ENCODE data around the gene IFI44. TPM values are rescaled to one million over a fixed set of nuclear protein-coding genes. Genes with fewer than 3 reads are reported as not detected.

The IFI44 gene, protein sequence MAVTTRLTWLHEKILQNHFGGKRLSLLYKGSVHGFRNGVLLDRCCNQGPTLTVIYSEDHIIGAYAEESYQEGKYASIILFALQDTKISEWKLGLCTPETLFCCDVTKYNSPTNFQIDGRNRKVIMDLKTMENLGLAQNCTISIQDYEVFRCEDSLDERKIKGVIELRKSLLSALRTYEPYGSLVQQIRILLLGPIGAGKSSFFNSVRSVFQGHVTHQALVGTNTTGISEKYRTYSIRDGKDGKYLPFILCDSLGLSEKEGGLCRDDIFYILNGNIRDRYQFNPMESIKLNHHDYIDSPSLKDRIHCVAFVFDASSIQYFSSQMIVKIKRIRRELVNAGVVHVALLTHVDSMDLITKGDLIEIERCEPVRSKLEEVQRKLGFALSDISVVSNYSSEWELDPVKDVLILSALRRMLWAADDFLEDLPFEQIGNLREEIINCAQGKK
- total RNA-seq (10 to 100 TPM; 67.4 to 70.0 TPM), total RNA-seq (4.1 to 670 (median 51.4) reads per million in 172 experiments)
- 64.9 TPM for polyA plus RNA-seq (2013, experiment 1 of 2)
- polyA plus RNA-seq (2013, experiment 2 of 2): 50.5 TPM

DNA sequence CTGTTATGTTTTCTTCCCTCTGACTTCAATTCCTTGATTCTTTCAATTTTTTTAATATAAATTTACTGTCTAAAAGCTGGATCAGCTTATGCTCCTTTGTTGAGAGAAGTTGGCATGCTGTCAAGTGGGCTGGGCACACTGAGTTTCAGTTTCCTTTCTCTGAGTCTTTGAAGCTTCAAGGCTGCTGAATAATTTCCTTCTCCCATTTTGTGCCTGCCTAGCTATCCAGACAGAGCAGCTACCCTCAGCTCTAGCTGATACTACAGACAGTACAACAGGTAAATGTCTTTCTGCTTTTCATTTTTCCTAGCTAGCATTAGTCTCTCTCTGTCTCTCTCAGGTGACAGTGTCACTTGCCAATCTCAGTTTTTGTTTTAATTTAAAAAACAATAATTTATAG lies at the start of gene IFI44:
TSS of gene IFI44 (plus strand) at position 204 of the 400 bp plus-strand sequence. CDS start 365 bp downstream, outside the sequence.
- ATAC-seq (ENCODE audit: poor library complexity) (peak; percentile 81), DNase-seq (peak; percentile 59 to 90 (median 73))
- TF ChIP-seq, protein P1, sequence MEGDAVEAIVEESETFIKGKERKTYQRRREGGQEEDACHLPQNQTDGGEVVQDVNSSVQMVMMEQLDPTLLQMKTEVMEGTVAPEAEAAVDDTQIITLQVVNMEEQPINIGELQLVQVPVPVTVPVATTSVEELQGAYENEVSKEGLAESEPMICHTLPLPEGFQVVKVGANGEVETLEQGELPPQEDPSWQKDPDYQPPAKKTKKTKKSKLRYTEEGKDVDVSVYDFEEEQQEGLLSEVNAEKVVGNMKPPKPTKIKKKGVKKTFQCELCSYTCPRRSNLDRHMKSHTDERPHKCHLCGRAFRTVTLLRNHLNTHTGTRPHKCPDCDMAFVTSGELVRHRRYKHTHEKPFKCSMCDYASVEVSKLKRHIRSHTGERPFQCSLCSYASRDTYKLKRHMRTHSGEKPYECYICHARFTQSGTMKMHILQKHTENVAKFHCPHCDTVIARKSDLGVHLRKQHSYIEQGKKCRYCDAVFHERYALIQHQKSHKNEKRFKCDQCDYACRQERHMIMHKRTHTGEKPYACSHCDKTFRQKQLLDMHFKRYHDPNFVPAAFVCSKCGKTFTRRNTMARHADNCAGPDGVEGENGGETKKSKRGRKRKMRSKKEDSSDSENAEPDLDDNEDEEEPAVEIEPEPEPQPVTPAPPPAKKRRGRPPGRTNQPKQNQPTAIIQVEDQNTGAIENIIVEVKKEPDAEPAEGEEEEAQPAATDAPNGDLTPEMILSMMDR (IDR thresholded peaks at IDR 0.05): no peak
- H3K4me3 Mint-ChIP-seq: peak within 1 kb of the TSS; percentile 92
- peaks cover 2% of the 10 kb centered on the region for H3K9me3 Mint-ChIP-seq
- H3K4me1 Mint-ChIP-seq (ENCODE audit: low read depth): peaks cover 81% of the 10 kb centered on the region
- H3K27ac Mint-ChIP-seq: peak within 1 kb of the TSS; percentile 80
- Histone ChIP-seq H3K4me3 (ENCODE audit: low read length) (peak within 1 kb of the TSS; percentile 65), H3K27ac (ENCODE audit: low read depth in 1 of 2, low read length in 2 of 2) (peak within 1 kb of the TSS; percentile 30 to 55), H3K4me1 (ENCODE audit: insufficient read depth, low read length) (peaks cover 30% of the 10 kb centered on the region), H3K27me3 (ENCODE audit: control insufficient read depth in 1 of 2, insufficient read depth in 2 of 2, low read length in 2 of 2) (no peaks in the 10 kb centered on the region), H3K36me3 (ENCODE audit: insufficient read depth, low read length) (peaks cover 6% of the 10 kb centered on the region), H3K9me3 (ENCODE audit: control insufficient read depth in 1 of 2, insufficient read depth in 1 of 2, low read length in 2 of 2) (peaks cover 0 to 8% of the 10 kb centered on the region in 2 experiments)
- no peaks in the 10 kb centered on the region for H3K27me3 Mint-ChIP-seq
- intact Hi-C loops (cut with DNase I, micrococcal nuclease): loop anchor here (2.0 to 10.0 kb wide), 3 partner anchors 33 to 885 kb away; partner anchors contain the start of gene DNAJB4 (in 1 of the 2)
- CTCF ChIA-PET: interaction anchor here (0.6 to 1.9 kb wide), 2 partner anchors 32 to 1170 kb away, joined by 4 to 8 read pairs; no protein-coding TSS in a partner anchor
- peaks cover 36% of the 10 kb centered on the region for H3K36me3 Mint-ChIP-seq (ENCODE audit: low read depth)
- POLR2A ChIA-PET: interaction anchor here (0.7 to 1.6 kb wide), 15 partner anchors 9 to 671 kb away, joined by 3 to 29 read pairs (median 4); partner anchors contain the start of genes DNAJB4, FUBP1 and IFI44L

DNA sequence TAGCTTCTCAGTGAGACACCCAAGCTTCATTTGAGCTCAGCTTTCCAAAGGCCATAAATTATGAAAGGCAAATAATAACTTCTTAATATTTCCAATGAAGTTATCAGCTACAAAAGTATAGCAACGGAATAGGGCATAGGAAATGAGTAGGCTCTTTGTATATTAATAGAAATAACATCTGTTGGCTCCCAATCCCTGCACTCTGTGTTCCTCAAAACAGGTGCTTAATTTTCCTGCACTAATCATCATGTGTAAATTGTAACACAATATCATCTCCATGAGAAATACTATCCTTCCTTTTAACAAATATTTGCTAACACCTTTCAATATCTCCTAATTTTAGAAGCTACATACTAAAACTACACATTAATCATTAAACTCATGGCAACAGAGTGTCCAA lies 48.6 kb upstream of the IFI44 start:
- TF ChIP-seq, protein P1 (IDR thresholded peaks at IDR 0.05): no peak
- no peak overlapping the region for H3K27ac ChIP-seq (ENCODE audit: low read depth in 1 of 2, low read length in 2 of 2)
- Mint-ChIP-seq H3K4me1 (ENCODE audit: low read depth) (no peaks in the 10 kb centered on the region), H3K9me3 (no peaks in the 10 kb centered on the region), H3K36me3 (ENCODE audit: low read depth) (no peaks in the 10 kb centered on the region), H3K4me3 (no peak overlapping the region), H3K27me3 (no peaks in the 10 kb centered on the region), H3K27ac (no peak overlapping the region)
- intact Hi-C loops (cut with DNase I, micrococcal nuclease): no loop called here
- H3K4me1 ChIP-seq (ENCODE audit: insufficient read depth, low read length): no peaks in the 10 kb centered on the region
- ChIA-PET CTCF (interaction anchor here (1.0 kb wide), 1 partner anchor 9 kb away, joined by 3 read pairs; no protein-coding TSS in a partner anchor), POLR2A (no interaction called here)
- H3K9me3 ChIP-seq (ENCODE audit: control insufficient read depth in 1 of 2, insufficient read depth in 1 of 2, low read length in 2 of 2): no peaks in the 10 kb centered on the region
- H3K27me3 ChIP-seq (ENCODE audit: control insufficient read depth in 1 of 2, insufficient read depth in 2 of 2, low read length in 2 of 2): no peaks in the 10 kb centered on the region
- H3K36me3 ChIP-seq (ENCODE audit: insufficient read depth, low read length): no peaks in the 10 kb centered on the region
- H3K4me3 ChIP-seq (ENCODE audit: low read length): no peak overlapping the region
- DNase-seq (no peak), ATAC-seq (ENCODE audit: poor library complexity) (no peak)

DNA sequence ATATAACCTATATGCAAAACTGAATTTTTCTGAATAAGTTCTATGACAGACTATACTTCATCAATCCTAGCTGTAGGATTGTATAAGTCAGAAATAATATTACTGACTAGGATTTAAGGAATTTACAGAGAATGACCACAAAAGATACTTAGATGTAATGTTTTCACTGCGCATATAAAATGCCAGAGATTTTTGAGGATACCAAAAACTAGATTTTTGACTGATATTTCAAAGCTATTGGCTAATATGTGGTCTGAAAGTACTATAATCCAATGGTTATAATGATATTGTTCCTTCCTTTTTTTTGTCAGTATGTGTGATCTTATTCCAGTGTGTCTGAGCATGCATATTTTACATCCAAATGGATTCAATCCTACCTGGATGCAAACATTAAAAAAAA lies 46.4 kb upstream of the IFI44 start:
- H3K9me3 Mint-ChIP-seq: no peaks in the 10 kb centered on the region

More for the DNA sequence above, 46.4 kb upstream of the IFI44 start:
- DNase-seq (no peak), ATAC-seq (ENCODE audit: poor library complexity) (no peak)
- Mint-ChIP-seq H3K27ac (no peak overlapping the region), H3K27me3 (no peaks in the 10 kb centered on the region), H3K4me1 (ENCODE audit: low read depth) (peaks cover 10% of the 10 kb centered on the region), H3K4me3 (no peak overlapping the region), H3K36me3 (ENCODE audit: low read depth) (no peaks in the 10 kb centered on the region)
- TF ChIP-seq, protein P1 (IDR thresholded peaks at IDR 0.05): no peak
- no peak overlapping the region for H3K27ac ChIP-seq (ENCODE audit: low read depth in 1 of 2, low read length in 2 of 2)
- H3K4me1 ChIP-seq (ENCODE audit: insufficient read depth, low read length): no peaks in the 10 kb centered on the region
- ChIA-PET POLR2A (no interaction called here), CTCF (interaction anchor here (1.1 kb wide), 1 partner anchor 14 kb away, joined by 4 read pairs; no protein-coding TSS in a partner anchor)
- intact Hi-C loops (cut with DNase I, micrococcal nuclease): no loop called here
- H3K27me3 ChIP-seq (ENCODE audit: control insufficient read depth in 1 of 2, insufficient read depth in 2 of 2, low read length in 2 of 2): no peaks in the 10 kb centered on the region
- H3K9me3 ChIP-seq (ENCODE audit: control insufficient read depth in 1 of 2, insufficient read depth in 1 of 2, low read length in 2 of 2): no peaks in the 10 kb centered on the region
- H3K36me3 ChIP-seq (ENCODE audit: insufficient read depth, low read length): no peaks in the 10 kb centered on the region
- H3K4me3 ChIP-seq (ENCODE audit: low read length): no peak overlapping the region

All from CD4-positive, alpha-beta T cell (primary cell).